Kidney glomerular epithelial cell (primary cell): ENCODE results near the gene ADAMTS17.

Experiments used
- DNase-seq: peaks from one replicate; lab custom pipeline; 2025; lab: John Stamatoyannopoulos, UW

ADAMTS17 gene

DNA sequence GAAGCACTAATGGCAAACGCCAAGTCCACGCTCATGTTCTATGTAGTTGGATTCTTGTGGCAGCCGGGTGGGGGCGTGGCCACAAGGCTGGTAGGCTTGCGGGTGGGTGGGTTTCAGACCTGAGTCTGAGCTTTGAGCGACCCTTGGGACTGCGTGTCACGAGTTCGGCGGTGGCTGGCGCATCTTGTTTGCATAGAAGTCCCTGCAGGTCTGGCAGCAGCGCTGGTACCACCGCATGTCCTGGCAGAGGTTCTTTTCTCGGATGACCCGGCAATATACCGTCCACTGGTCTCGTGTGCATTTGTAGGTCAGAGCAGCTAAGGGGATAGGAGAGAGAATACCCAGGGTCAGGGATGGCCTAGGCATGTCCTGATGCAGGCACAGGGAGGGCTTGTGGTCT is 367.5 kb downstream of the ADAMTS17 start:
- no peak for DNase-seq

DNA sequence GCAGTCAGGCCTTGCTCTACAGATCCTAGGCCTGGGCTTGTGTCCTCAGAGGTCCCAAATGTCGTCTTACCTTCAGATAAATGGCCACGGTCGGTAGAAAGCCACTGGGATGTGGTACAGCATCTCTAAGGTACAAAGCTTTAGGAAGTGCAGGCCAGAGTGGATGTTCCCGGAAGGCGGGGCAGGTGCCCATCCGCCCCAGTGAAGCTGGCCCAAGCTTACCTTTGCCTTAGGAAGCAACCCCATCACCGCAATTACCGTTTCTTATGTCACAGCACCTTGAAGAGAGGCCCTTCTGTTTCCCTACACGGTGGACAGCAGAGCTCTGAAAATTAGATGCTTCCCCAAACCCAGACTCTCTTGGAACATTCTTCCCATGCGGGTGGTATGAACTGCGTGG is 368.4 kb downstream of the ADAMTS17 start:
- no peak for DNase-seq

DNA sequence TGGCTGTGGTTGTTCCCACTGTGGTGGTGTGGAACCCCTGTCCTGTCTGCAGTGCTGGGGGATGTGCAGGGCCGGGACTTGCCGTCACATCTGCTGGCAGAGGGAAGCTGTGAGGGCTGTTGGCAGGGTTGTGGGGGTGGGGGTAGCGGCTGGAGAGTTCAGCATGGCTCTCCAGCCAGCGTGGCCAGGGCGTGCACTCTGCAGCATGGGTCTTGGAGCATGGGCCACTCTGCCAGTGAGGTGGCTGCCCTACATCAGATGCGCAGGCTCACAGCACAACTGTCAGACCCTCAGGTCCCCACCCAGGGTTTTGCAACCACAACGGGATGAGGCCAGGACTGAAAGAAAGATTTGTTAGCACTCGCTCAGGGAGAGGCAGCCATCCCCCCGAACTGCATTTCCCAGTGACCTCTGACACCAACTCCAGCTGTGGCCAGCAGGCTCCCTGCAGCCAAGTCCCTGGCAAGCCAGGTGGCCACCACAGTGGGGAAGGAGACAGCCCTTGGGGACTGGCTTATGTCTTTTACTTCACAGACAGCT is 370.8 kb downstream of the ADAMTS17 start:
- DNase-seq, result no peak

DNA sequence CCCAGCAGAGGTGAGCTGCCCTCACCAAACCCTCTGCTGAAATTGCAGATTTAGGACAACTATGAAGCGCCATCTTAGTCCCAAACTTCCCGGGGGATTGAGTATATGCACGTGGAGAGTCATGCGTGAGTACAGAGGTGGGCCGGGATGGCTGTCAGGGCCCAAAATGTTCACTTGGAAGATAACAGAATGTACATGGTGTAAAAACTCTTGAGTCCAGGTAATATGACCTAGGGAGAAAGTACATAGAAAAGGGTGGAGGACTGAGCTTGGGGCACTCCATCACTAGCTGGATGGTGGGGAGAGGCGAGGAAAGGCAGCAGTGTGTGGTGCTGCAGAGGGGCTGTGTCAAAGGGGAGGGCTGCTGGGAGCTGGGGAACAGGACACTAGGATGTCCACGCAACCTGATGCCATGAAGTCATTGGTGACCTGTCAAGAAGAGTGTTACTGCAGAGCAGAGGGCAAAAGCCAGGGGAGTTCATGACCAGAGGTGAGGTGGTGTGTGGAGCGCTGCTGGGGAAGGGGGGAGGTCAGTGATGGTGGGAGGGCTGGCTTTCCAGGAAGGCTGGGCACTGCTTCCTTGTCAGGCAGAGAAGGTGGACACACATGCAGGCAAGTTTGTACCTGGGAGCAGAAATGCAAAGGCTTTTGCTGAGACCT is 372.4 kb downstream of the ADAMTS17 start:
- no peak for DNase-seq

DNA sequence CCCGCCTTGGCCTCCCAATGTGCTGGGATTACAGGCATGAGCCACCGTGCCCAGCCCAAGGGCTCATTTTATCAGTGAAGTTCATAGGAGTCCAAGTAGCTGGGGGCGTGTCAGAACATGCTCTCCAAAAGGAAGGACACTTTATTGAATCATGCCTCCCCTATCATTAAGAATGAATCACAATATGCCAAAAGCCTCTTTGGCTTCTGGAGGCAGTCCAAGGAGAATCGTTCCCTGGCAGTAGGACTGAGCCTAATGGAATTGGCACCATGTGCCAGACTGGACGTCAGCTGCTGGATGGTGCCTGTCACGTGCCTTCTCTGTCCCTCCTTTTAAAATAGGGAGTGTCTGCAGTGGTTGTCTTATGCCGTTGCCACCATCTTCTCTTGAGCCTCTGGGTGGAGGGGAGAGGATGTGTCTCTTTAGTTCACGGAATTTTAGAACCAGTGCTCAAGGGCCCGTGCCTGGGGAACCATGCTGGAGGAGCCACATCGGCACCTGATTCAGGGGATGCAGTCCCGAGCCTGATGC is 373.9 kb downstream of the ADAMTS17 start:
- no peak for DNase-seq

DNA sequence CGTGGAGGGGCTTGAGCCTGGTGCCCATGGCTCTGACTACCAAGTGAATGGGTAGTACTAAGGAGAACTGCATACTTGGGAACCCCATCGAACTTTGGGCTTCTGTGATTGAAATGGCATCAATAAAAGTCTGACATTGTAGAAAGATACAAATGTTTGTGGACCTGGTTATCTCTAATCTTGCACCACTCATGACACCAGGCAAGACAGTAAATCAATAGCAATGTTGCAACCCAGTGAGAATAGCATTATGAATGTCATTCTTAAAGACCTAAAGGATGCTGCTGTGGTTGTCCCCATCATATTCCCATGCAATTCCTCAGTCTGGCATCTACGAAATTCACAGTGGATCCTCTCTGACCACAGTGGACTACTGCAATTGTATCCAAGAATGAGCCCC is 375.0 kb downstream of the ADAMTS17 start:
- DNase-seq, result no peak

DNA sequence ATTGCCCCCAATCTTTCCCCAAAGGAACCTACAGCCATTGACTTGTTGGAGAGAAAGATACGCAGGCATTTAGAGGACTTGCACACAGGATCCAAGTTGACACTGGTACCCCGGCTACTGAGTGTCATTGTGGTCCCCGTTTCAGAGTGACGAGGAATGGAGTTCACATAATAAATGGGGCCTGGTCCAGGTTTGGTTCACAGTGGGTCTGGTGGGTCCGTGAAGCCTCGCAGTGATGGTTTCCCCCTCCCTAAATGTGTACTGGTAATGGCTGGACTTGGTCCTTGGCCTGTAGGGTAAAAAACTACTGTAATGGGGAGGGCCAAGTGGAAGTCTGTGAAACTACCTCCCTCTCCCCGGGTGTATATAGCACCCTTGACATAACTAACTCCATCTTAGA is 376.4 kb downstream of the ADAMTS17 start:
- no peak for DNase-seq

DNA sequence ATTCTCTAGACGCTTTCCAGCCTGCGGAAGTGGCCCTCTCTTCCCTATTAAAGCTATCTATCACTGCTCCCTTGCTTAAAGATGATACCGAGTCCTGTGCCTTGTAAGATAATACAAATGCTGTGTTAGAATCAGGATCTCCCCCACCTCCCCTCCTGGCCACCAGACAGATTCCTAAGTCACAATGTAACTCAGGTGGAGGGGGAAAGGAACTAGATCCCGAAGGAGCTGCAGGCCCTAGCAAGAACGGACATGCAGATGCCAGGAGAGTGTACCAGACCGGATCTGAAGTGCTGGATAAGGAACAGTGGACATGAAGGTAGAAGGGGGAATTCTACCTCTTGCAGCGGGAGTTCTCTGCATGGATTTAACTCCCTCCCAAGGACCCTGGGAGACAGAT is 377.8 kb downstream of the ADAMTS17 start:
- no peak for DNase-seq

DNA sequence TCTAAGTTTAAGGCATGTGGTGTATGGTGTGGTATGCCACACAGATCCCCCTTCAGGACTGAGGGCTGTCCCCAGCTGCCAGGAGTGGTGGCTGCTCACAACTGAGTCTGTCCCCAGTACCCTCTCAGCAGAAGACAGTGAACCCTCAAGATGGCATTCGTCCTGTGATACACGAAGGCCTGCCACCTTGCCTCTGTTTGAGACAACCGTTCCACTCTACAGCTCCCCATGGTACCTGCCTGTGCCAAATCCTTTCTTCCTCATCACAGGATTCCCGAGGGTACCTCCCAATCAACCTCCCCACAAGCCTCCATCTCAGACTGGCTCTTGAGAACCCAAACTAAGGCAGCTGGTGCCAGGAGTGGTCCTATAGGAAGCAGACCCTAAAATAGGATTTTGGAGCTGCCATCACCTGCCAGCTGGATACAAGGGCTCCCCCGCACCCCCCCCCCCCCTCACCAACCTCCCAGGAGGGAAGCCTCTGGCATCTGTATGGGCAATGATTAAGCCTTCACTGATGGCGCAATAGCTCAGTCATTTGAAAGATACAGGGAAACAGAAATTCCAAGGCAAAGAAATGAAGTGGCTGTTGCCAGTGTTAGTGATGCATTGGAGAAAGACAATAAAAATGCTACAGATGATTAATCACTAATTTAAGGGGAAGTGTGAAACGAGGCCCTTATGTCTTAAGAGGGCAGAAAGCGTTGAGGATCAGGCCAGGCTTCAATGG is 378.5 kb downstream of the ADAMTS17 start:
- peak; percentile 49 for DNase-seq

DNA sequence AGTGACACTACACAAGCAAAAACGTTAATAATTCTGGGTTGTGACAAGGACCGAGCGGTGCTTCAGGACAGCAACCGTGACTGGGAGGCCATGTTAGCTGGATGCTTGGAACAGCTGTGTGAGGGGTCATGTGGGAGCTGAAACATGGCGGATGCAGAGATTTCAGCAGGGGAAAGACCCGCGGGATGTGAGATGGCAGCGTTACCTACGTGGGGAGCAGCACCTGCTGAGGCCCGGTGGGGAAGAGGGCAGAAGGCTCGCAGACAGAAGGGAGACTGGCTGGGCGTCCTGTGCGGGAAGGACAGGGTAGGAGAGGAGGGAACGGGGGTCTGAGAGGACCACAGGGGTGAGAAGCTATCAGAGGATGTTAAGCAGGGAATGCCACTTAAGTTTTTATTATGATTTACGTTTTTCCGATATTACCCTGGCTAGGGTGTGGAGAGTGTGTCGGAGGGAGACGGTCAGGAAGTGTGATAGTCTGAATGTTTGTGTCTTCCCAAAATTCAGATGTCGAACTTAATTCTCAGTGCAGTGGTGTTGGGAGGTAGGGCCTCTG is 379.7 kb downstream of the ADAMTS17 start:
- DNase-seq, result no peak

DNA sequence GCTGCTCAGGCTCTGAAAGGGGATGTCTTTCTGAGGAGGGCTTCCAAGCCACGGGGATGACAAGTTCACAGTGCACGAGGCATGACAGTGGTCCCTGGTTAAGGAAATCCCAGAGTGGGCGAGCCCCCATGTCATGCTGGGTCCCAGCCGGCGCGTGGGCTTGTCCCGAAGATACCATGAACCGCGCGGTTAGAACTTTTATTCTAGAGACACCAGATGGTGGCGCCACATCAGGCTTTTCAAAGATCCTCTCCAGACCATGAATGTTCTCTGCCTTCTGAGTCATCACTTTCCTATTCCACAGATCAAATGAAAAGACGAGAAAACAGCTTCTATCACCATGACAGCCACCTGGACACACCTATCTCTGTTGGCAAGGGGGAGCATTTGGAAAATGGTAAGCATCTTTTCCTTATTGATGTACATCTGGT is 380.7 kb downstream of the ADAMTS17 start:
- DNase-seq, result no peak

DNA sequence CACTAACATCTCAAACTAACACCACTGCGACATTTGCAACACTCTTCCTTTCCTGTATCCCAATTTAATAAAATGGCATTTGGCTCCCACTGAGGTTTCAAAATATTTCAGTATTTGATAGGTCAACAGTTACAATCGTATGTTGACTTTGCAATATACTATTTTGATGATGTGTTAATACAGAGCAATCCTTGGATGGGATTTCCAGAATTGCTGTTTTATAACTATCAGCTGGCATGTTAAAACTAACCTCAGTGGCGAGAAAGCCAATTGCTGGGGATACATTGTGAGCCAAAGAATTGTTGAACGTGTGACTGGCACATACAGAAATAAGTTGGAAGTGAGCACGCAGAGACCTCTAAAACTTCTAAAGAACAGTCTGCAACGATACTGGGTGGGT is 382.4 kb downstream of the ADAMTS17 start:
- no peak for DNase-seq

DNA sequence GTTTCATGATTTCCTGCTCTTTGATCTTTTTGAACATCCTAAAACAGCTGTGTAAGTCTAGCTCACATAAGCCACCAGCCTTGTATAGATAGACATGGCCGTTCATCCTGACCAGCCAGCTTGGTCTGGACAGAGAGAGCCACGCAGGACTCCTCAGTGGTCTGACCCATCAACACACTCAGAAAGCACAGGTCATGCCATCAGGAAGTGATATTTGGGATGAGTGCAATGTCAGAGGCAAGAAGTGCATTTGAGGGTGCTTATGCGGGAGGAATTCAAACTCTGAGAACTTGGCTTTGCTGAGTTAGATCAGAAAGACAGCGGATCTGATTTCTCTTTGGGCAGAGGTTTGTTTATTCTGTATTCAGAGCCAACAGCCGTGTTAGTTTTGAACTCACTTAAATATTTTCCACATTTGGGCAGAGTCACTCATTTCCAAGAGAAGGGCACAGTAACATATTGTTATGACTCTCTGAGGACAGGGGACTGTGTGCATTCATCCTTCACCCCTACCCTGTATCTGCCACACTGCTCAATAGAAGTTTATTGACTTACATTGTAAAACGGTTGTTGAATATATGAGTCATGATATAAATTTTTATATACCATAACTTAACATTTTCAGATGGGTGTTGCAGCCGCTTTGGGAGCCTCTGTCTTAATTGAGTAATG is 383.2 kb downstream of the ADAMTS17 start:
- DNase-seq, result no peak

DNA sequence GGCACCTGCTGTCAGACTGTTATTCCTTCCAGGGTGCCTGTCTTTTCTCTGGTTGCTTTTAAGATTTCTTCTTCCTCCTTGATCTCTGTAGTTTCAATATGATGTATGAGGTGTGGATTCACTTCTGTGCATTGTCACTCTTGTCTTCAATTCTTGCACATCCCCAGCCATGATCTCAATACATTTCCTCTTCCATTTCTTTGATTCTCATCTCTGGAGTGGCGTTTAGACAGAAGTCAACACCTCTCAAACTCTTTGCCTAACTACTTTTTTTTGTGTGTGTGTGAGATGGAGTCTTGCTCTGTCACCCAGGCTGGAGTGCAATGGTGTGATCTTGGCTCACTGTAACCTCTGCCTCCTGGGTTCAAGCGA is 384.1 kb downstream of the ADAMTS17 start:
- DNase-seq, result no peak

DNA sequence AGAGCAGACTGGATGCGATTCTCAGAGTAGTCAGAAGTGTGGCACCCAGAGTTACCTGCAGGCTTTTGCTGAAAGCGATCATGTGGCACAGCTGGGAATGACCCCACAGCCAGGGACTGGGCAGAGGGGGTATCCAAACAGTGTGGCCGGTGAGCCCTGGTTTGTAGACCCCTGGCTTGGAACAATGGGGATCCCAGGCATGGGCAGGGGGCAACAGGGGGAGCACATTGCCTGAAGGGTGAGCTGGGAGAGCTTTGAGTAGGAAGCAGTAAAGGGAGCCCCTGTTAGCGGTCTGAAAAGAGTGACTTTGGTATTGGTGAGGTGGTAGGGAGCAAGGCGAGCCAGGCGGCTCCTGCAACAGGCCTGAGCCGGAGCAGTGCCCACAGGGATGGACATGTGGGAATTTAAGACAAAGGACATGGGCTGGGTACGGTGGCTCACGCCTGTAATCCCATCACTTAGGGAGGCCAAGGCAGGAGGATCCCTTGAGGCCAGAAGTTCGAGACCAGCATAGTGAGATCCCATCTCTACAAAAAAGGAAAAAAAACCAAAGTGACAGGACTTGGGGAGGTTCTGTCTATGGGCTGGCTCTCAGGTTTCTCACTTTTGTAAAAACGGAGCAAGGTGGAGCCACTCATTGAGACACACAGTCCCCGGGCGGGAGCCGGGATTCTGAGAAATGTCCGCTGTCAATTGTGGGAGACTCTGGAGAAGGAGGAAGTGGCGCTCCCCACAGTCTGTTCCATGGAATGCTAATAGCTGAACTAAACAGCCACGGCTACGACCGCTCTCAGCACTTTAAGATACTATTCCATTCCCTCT is 384.7 kb downstream of the ADAMTS17 start:
- DNase-seq, result no peak

DNA sequence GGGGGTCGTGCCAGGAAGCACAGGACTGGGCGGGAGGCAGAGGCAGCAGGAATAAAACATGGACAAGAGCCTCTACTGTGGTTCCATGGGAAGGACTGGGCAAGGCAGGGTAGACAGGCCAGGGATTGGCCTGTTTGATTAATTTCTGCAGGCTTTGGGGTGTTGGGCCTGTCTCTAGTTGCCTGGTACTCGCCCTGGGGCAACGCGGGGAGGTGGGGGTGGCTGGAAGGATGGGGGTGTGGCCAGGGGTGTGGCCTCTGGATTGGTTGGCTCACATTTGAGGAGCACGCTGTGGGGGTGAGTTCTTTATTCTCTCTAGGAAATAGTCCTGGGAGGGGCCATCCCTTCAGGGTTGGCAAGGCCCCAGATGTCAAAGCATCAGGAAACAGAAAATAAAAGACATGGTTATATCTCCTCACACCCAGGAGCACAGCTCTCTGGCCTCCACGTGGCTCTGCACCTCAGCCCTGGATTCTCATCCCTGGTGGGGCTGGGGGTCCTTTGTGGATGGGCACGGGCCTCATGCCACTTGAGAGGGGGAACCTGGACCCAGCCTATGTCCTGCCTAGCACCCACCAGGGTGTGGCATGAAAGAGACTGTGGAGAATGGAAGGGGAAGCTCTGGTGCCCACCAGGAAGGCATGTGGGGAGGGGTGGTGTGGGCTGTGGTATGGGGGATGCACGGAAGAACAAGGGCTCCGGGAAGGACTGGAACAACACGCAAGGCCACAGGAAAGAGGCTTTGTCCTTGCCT is 385.6 kb downstream of the ADAMTS17 start:
- DNase-seq, result no peak

DNA sequence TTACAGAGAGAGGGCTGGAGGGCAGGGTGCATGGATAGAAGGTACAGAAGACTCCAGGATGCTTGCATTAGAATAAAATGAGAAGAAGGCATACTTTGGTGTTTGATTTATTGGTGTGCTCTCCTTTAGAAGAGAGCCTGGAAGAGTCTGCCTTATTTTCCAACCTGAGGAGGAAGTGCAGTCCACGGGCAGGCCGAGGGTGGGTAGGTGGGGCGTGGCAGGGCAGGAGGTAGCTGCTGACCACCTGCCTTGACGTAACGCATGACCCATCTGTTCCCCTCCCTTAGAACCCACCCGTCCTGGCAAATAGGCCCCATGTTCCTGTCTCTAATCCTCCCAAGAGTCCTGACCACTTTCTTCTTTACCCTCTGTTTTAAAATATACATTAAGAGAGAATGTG is 386.2 kb downstream of the ADAMTS17 start:
- DNase-seq, result no peak

DNA sequence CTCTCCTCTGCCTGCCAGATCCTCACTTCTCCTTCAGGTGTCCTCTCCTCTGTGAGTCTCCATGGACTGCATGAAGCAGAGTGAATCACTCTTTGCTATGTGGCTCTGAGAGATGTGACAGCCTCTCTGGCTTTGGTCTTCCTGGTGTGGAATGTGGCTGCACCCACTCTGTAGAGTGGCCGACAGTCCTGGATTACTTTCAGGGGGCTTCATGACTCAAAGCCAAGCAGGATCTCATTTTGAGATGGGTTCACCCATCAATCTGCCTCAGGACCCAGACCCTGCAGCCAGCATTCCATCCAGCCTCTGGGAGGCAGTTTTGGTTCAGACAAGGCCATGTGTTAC is 386.6 kb downstream of the ADAMTS17 start:
- DNase-seq, result no peak

DNA sequence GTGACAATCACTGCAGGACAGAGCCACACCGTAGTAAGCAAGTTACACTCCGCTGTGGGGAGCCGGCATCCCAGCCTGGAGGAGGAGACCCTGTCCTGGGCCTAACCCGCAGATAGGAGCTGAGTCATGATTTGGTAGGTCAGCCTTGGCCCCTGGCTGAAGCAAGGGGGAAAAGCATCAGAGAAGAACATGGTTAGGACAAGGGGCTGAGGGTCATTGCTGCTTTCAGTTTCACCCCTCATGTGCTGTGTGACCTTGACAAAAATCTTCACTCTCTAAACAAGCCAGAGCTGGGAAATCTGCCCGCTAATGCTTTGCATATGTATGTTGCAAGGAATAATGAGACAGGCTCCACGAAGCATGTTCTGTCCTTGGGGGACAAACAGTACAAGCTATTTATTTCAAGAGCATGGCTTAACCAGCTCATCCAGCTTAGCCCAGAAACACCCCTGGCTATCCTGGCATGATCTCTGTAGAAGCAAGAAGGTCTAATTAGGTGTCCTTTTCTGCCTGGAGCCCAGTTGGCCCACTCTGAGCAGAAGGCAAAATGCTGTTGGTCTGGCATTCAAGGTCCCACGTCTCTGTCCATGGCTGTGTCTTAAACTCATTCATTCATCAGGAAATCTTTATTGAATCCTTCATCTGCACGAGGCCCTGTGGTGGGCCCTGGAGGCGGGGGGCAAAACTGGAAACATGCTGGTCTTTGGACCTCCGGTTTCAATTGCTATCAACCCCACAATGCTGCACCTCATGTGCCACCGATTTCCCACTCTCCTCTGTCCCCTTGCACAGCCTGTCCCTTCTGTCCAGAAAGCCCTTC is 387.2 kb downstream of the ADAMTS17 start:
- DNase-seq, result no peak

DNA sequence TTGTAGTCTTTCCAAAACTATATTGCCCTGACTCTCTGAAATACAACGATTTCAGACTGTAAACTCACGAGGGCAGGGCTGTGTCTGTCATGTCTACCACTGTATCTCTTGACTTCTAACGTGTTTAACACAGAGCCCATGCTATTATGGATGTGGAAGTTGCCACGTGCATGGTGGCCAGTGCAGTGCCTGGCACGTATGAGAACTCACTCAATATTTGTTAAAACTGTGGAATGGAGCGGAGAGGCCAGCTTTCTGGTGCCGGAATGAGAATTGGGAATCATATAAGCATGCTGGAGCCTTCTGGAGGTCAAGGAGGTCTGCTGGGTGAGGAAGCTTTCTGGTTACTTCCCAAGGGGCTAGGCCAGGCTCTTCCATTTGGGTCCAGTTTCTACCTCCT is 387.9 kb downstream of the ADAMTS17 start:
- DNase-seq, result no peak
